GM12878 (cell line): ENCODE results near the gene SEC14L6.

Experiments
- CHD2 ChIP-seq: IDR thresholded peaks from 2 replicates; pipeline ENCODE4 v1.6.1; 2011; ENCODE audit warnings: low read depth, low read length, improper control_type of control experiment, borderline replicate concordance
- DPF2 ChIP-seq: fragments of 450-650 bp; IDR thresholded peaks from 2 replicates; pipeline ENCODE4 v1.6.1; 2017; ENCODE audit warnings: mild to moderate bottlenecking
- EGR1 ChIP-seq, 2 experiments: IDR thresholded peaks; 1 replicate in 1 of 2; 2 replicates in 1 of 2; pipeline ENCODE4 v1.6.1; 2011 to 2012; ENCODE audit warnings: low read depth in 2 of 2, low read length in 2 of 2, borderline replicate concordance in 1 of 2, mild to moderate bottlenecking in 1 of 2, moderate library complexity in 1 of 2
- EP300 ChIP-seq, 2 experiments: fragments of 150-350 bp in 1 of 2; IDR thresholded peaks; 2 replicates each; pipeline ENCODE4 v1.6.1; 2011 to 2012; ENCODE audit warnings: low read depth in 2 of 2, low read length in 2 of 2, borderline replicate concordance in 1 of 2, improper control_type of control experiment in 1 of 2, inconsistent platforms in 1 of 2; ENCODE audit not compliant: control insufficient read depth in 1 of 2
- EZH2 ChIP-seq: IDR thresholded peaks from 2 replicates; pipeline ENCODE4 v1.6.1; 2012; ENCODE audit warnings: low read depth, mild to moderate bottlenecking, control low read depth, inconsistent platforms, low read length, borderline replicate concordance; ENCODE audit not compliant: control insufficient read depth
- MAX ChIP-seq: IDR thresholded peaks from 2 replicates; pipeline ENCODE4 v1.6.1; 2012; ENCODE audit warnings: low read depth, low read length, improper control_type of control experiment
- MYC ChIP-seq: IDR thresholded peaks from 2 replicates; pipeline ENCODE4 v1.6.1; 2011; ENCODE audit warnings: mild to moderate bottlenecking, low read length, moderate library complexity, inconsistent platforms; ENCODE audit not compliant: insufficient read depth, insufficient replicate concordance, insufficient read length, severe bottlenecking
- NRF1 ChIP-seq: conservative IDR thresholded peaks from 2 replicates; pipeline ENCODE4 v1.6.1; 2011; ENCODE audit warnings: mild to moderate bottlenecking, low read depth, low read length, improper control_type of control experiment
- RAD21 ChIP-seq: IDR thresholded peaks from 2 replicates; pipeline ENCODE4 v1.6.1; 2011; ENCODE audit warnings: mild to moderate bottlenecking, low read depth, low read length, moderate library complexity; ENCODE audit not compliant: insufficient read depth
- TF ChIP-seq, protein P1 (sequence below), 3 experiments: IDR thresholded peaks in 2 of 3; conservative IDR thresholded peaks in 1 of 3; 2 replicates each; pipeline ENCODE4 v1.5.1; 2011; ENCODE audit warnings: low read depth in 3 of 3, low read length in 3 of 3, mild to moderate bottlenecking in 3 of 3, control low read depth in 2 of 3, moderate library complexity in 2 of 3, inconsistent platforms in 1 of 3, mixed read lengths in 1 of 3; ENCODE audit not compliant: control insufficient read depth in 2 of 3, insufficient read depth in 1 of 3; ENCODE audit errors: extremely low read depth in 1 of 3

GRCh38 chr22:30506507-30506968 lies 40.0 kb downstream of the SEC14L6 start:
- TF ChIP-seq MYC (no peak), DPF2 (no peak), RAD21 (no peak), EP300 (IDR thresholded peaks at IDR 0.05; ENCODE audit: borderline replicate concordance in 1 of 2, control insufficient read depth in 1 of 2, low read depth in 2 of 2, low read length in 2 of 2) (no peak), MAX (no peak), EZH2 (no peak), NRF1 (no peak), EGR1 (IDR thresholded peaks at IDR 0.05; ENCODE audit: borderline replicate concordance in 1 of 2, low read depth in 2 of 2, low read length in 2 of 2) (no peak), CHD2 (no peak)
- TF ChIP-seq, protein P1, sequence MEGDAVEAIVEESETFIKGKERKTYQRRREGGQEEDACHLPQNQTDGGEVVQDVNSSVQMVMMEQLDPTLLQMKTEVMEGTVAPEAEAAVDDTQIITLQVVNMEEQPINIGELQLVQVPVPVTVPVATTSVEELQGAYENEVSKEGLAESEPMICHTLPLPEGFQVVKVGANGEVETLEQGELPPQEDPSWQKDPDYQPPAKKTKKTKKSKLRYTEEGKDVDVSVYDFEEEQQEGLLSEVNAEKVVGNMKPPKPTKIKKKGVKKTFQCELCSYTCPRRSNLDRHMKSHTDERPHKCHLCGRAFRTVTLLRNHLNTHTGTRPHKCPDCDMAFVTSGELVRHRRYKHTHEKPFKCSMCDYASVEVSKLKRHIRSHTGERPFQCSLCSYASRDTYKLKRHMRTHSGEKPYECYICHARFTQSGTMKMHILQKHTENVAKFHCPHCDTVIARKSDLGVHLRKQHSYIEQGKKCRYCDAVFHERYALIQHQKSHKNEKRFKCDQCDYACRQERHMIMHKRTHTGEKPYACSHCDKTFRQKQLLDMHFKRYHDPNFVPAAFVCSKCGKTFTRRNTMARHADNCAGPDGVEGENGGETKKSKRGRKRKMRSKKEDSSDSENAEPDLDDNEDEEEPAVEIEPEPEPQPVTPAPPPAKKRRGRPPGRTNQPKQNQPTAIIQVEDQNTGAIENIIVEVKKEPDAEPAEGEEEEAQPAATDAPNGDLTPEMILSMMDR (IDR thresholded peaks at IDR 0.05 in 2 of 3, conservative IDR thresholded peaks at IDR 0.05 in 1 of 3; ENCODE audit: control insufficient read depth in 2 of 3, extremely low read depth in 1 of 3, insufficient read depth in 1 of 3, low read depth in 3 of 3, low read length in 3 of 3), result no peak
